Measurements from ENCODE around the gene CREBL2.
A peak's percentile ranks its signal among the peaks of the same experiment; 100 is the strongest.
"Not testable (repeated sequence)": the region's sequence is repeated elsewhere in the genome, so short reads cannot be mapped to it uniquely, and the experiment has no call there.

Gene CREBL2

DNA sequence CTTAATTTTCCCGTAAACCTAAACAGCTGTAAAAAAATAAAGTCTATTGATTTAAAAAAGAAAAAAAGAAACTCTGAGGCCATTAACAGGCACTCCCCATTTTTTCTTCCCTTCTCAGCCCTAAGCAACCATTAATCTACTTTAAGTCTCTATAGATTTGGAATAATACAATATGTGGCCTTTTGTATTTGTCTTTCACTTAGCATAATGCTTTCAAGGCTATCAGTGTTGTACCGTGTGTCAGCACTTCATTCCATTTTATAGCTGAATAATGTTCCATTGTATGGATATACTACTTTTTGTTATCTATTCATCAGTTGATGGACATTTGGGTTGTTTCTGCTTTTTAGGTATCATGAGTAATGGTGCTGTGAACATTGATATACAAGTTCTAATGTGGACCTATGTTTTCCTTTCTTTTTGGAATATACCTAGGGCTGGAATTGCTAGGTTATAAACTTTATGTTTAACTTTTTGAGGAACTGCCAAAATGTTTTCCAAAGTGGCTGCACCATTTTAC, 15.7 kb downstream of the CREBL2 start:
- TF ChIP-seq, protein P1, sequence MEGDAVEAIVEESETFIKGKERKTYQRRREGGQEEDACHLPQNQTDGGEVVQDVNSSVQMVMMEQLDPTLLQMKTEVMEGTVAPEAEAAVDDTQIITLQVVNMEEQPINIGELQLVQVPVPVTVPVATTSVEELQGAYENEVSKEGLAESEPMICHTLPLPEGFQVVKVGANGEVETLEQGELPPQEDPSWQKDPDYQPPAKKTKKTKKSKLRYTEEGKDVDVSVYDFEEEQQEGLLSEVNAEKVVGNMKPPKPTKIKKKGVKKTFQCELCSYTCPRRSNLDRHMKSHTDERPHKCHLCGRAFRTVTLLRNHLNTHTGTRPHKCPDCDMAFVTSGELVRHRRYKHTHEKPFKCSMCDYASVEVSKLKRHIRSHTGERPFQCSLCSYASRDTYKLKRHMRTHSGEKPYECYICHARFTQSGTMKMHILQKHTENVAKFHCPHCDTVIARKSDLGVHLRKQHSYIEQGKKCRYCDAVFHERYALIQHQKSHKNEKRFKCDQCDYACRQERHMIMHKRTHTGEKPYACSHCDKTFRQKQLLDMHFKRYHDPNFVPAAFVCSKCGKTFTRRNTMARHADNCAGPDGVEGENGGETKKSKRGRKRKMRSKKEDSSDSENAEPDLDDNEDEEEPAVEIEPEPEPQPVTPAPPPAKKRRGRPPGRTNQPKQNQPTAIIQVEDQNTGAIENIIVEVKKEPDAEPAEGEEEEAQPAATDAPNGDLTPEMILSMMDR (IDR thresholded peaks at IDR 0.05; ENCODE audit: extremely low read depth, missing control alignments) = no peak
- DNase-seq (ENCODE audit: low spot score) = no peak

DNA sequence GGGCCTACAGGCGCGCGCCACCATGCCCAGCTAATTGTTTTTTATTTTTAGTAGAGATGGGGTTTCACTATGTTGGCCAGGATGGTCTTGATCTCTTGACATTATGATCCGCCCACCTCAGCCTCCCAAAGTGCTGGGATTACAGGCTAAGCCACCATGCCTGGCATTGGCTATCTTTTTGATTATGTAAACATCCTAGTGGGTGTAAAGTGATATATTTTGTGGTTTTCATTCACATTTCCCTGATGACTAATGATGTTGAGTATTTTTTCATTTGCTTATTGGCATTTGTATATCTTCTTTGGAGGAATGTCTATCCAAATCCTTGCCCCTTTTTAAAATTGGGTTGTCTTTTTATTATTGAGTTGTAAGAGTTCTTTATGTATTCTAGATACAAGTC, 16.3 kb downstream of the CREBL2 start:
- DNase-seq (ENCODE audit: low spot score) = no peak

DNA sequence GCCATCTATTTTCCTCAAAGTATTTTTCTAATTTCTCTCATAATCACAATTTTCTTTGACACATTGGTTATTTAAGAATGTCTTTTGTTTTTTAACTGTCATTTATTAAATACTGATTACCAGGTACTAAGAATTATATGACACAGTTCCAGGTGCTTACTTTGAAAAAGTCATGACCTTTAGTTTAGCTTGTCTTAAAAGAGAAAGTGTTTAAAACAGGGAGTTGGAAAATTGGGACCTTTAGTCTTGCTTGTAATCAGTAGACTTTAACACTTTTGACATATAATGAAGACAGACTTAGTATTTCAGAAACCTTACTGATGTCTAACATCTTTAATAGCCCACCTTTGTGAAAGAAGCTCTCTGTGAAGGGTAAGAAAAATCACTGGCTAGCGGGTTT, 19.2 kb downstream of the CREBL2 start:
- DNase-seq (ENCODE audit: low spot score) = no peak
- TF ChIP-seq, protein P1 (IDR thresholded peaks at IDR 0.05; ENCODE audit: extremely low read depth, missing control alignments) = no peak

More for the DNA sequence above, 16.3 kb downstream of the CREBL2 start:
- TF ChIP-seq, protein P1 (IDR thresholded peaks at IDR 0.05; ENCODE audit: extremely low read depth, missing control alignments) = no peak

DNA sequence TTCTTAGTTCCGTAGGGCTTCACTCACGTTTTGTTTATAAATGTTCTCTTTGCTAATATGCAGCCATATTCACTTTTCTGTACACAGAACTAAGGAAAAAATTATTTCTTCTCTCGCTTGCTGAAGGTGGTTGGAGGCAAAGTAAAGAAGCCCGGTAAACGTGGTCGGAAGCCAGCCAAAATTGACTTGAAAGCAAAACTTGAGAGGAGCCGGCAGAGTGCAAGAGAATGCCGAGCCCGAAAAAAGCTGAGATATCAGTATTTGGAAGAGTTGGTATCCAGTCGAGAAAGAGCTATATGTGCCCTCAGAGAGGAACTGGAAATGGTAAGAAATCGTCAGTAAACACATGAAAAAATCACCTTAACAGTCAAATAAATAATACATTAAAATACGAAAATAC, 24.0 kb downstream of the CREBL2 start:
- TF ChIP-seq, protein P1 (IDR thresholded peaks at IDR 0.05; ENCODE audit: extremely low read depth, missing control alignments) = no peak
- DNase-seq (ENCODE audit: low spot score) = no peak

DNA sequence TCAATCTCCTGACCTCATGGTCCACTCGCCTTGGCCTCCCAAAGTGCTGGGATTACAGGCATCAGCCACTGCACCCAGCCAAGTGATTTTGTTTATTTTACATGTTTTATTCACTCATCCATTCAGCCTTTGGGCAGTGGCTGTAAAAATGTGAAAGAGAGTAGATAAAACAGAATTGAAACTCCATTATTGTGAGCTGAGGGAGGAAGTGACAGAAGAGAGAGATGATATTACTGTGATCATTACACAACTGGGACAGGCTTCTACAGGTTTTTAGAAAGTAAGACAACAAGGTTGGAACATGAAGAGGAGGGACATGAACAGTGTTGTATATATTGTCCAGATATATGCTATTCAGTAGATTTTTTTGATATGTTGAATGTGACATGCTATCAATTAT, 25.0 kb downstream of the CREBL2 start:
- TF ChIP-seq, protein P1 (IDR thresholded peaks at IDR 0.05; ENCODE audit: extremely low read depth, missing control alignments) = no peak
- DNase-seq (ENCODE audit: low spot score) = peak; percentile 68

DNA sequence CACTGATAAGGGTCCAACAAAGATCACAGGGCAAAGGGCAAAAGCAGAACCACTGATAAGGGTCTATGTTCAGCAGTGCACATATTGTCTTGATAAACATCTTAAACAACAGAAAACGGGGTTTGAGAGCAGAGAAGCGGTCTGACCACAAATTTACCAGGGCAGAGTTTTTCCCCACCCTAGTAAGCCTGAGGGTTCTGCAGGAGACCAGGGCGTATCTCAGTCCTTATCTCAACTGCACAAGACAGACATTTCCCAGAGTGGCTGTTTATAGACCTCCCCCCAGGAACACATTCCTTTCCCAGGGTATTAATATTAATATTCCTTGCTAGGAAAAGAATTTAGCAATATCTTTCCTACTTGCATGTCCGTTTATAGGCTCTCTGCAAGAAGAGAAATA, 28.3 kb downstream of the CREBL2 start:
- DNase-seq (ENCODE audit: low spot score) = not testable (repeated sequence)

DNA sequence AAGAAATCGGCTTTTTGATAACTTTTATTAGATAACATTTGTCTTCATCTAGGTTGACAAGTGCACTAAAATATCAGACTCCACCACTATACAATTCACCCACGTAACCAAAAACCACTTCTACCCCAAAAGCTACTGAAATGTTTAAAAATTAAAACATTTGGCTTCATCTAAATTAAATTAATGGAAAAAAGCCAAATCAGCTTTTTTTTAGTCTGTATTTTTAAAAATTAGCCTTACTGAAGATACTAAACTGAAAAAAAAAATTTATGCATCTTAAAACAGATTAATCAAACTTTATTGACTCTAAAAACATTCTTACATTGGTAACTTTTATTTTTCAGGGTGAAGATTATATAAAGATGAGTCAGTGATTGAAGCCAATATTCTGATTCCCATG, 30.0 kb downstream of the CREBL2 start:
- DNase-seq (ENCODE audit: low spot score) = no peak
- TF ChIP-seq, protein P1 (IDR thresholded peaks at IDR 0.05; ENCODE audit: extremely low read depth, missing control alignments) = no peak

DNA sequence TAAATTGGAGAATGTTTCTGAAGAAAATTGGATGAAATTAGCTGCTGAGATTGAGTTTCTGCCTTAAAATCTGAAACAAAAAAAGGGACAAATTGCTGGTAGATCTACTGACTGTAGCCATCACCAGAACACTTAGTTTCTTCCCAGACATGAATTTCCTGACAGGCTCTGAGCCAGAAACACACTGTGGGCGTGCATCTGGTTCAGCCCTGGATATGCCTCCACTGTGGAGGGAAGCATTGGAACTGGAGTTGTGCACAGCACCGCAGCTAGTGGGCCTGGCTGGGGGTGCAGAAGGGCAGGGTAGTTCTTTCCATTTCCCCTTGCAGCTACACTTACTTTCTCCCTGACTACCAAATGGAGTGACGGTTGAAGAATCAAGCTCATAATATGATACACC, 31.2 kb downstream of the CREBL2 start:
- TF ChIP-seq, protein P1 (IDR thresholded peaks at IDR 0.05; ENCODE audit: extremely low read depth, missing control alignments) = no peak
- no peak for DNase-seq (ENCODE audit: low spot score)

All from GM20000 (cell line).